ENCODE data around the gene U2AF2.

Gene U2AF2

DNA sequence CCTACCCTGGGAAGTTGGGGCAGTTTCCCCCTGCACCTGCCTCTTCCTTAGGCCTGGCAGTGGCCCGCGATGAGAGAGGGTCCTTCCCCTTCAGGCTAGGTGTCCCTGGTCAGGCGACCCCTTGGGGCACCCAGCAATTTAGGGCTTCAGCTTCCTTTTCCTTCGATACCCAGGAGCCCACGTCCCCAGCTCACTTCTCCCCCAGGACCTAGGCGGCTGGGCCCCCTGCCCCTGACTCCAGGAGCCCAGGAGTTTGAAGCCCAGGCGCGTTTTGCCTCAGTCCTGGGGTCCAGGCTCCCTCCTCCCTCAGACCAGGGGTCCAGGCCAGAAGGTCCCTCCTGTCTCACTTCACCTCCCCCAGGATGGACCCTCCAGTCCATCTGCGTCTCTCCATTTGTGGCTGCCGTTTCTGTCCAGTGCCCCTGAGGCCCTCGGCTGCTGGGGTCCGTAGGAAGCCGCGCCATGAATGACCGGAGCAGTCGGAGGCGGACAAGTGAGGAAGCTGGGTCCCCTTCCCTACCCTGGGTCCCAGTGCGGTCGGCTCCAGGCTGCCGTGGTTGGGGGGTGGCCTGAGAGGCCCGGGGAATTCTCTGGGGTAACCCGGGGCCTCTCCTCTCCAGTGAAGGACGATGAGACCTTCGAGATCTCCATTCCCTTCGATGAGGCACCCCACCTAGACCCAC is 6.1 kb upstream of the U2AF2 start:
- TF ChIP-seq, protein P1, sequence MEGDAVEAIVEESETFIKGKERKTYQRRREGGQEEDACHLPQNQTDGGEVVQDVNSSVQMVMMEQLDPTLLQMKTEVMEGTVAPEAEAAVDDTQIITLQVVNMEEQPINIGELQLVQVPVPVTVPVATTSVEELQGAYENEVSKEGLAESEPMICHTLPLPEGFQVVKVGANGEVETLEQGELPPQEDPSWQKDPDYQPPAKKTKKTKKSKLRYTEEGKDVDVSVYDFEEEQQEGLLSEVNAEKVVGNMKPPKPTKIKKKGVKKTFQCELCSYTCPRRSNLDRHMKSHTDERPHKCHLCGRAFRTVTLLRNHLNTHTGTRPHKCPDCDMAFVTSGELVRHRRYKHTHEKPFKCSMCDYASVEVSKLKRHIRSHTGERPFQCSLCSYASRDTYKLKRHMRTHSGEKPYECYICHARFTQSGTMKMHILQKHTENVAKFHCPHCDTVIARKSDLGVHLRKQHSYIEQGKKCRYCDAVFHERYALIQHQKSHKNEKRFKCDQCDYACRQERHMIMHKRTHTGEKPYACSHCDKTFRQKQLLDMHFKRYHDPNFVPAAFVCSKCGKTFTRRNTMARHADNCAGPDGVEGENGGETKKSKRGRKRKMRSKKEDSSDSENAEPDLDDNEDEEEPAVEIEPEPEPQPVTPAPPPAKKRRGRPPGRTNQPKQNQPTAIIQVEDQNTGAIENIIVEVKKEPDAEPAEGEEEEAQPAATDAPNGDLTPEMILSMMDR (IDR thresholded peaks at IDR 0.05; ENCODE audit: control extremely low read depth, extremely low read depth, low read depth, missing control alignments): no peak
- no peak for DNase-seq (ENCODE audit: extremely low spot score)
- CTCF ChIA-PET: interaction anchor here (7.2 kb wide), 1 partner anchor 14 kb away, joined by 84 read pairs; no protein-coding TSS in a partner anchor
- POLR2A ChIA-PET: interaction anchor here (0.7 to 1.7 kb wide), 3 partner anchors 13 to 242 kb away, joined by 3 to 8 read pairs (median 3); partner anchors contain the start of genes UBE2S and ZNF784

DNA sequence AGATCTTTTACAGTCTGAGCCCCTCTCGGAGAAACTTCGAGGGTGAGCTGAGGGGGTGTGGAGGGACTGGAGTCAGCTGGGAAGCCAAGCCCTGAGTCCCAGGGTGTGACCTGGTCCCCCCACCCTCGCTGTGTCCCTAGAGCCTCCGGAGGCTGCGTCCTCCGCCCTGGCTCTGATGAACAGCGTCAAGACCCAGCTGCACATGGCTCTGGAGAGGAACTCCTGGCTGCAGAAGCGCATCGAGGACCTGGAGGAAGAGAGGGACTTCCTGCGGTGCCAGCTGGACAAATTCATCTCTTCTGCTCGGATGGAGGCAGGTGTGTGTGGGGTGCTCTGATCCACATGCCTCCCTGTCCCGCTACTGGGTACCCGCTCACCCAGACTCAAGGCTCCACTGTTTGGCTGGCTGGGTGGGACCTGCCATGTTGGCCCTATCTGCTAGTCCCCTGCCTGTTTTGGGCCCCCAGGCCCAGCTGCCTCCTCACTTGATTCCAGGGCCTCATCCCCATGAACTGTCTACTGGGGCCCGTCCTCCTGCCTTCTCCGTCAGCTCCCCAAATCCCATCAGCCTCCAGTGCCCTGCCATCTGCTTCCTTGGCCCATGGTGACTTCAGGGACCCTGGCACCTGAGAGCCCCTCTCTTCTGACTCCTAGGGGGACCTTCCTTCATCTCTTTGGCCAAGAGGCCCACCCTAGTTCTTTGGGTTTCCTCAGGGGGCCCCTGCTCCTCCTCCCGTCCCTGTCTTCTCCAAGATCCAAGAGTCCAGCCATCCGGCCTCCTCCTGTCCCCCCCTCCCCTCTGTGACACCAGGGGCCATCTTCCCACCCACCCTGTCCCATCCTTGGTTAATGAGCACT is 5.3 kb upstream of the U2AF2 start:
- POLR2A ChIA-PET: interaction anchor here (0.7 to 1.6 kb wide), 3 partner anchors 12 to 242 kb away, joined by 3 to 4 read pairs (median 3); partner anchors contain the start of genes UBE2S and ZNF784
- CTCF ChIA-PET: interaction anchor here (7.2 kb wide), 1 partner anchor 15 kb away, joined by 84 read pairs; no protein-coding TSS in a partner anchor
- DNase-seq (ENCODE audit: extremely low spot score): no peak
- TF ChIP-seq, protein P1 (IDR thresholded peaks at IDR 0.05; ENCODE audit: control extremely low read depth, extremely low read depth, low read depth, missing control alignments): no peak

DNA sequence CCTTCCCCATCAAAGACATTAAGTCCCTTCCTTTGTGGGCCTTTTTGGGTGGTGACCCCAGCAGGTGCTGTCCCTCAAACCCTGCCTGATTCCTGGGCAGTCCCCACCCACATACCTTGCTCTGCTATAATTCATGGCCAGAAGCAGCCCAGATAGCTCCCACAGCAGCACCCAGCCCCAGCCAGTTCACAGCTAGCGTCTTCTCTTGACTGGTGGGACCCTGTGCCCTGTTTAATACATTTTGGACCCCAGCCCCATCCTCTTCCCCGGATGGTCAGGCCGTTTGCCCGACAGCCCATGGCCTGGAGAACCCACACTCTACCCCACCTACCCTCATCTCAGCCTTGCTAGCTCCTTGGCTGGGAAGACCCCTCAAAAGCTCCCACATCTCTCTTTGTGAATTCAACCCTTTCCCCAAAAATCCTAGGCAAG is 4.7 kb upstream of the U2AF2 start:
- TF ChIP-seq, protein P1 (IDR thresholded peaks at IDR 0.05; ENCODE audit: control extremely low read depth, extremely low read depth, low read depth, missing control alignments): no peak
- ChIA-PET CTCF (interaction anchor here (7.2 kb wide), 1 partner anchor 15 kb away, joined by 84 read pairs; no protein-coding TSS in a partner anchor), POLR2A (interaction anchor here (1.1 kb wide), 1 partner anchor 13 kb away, joined by 4 read pairs; no protein-coding TSS in a partner anchor)

DNA sequence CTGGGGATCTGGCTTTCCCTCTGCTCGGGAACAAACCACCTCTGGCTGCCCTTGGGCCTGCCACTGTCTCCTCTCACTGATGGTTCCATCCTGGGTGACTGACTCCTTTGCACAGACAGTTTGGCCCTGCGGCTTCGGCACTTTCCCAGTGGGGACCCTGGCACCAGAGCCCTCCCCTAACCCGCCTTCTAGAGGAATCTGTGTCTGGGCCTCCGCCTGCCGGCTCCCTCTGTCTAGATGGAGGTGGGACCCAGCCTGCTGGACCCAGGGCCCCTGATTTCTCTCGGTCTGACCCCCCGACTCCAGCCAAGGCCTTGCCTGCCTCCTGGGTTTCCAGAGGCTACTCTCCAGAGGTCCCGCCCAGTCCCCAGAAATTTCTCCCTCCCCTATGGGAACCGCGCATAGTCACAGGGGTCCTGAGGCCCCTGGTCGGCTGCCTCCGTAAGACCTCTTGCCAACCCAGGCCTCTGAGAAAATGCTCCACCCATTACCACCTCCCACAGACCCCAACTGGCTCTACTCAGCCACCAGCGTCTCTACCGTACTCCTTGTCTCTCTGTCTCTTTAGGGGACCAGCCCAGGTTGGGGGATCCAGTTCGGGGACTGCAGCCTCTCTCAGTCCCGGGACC is 4.1 kb upstream of the U2AF2 start:
- CTCF ChIA-PET: interaction anchor here (7.2 kb wide), 1 partner anchor 16 kb away, joined by 84 read pairs; no protein-coding TSS in a partner anchor
- DNase-seq (ENCODE audit: extremely low spot score): no peak
- TF ChIP-seq, protein P1 (IDR thresholded peaks at IDR 0.05; ENCODE audit: control extremely low read depth, extremely low read depth, low read depth, missing control alignments): no peak
- POLR2A ChIA-PET: interaction anchor here (1.1 kb wide), 1 partner anchor 14 kb away, joined by 4 read pairs; no protein-coding TSS in a partner anchor

More for the DNA sequence above, 4.7 kb upstream of the U2AF2 start:
- DNase-seq (ENCODE audit: extremely low spot score): peak; percentile 56

DNA sequence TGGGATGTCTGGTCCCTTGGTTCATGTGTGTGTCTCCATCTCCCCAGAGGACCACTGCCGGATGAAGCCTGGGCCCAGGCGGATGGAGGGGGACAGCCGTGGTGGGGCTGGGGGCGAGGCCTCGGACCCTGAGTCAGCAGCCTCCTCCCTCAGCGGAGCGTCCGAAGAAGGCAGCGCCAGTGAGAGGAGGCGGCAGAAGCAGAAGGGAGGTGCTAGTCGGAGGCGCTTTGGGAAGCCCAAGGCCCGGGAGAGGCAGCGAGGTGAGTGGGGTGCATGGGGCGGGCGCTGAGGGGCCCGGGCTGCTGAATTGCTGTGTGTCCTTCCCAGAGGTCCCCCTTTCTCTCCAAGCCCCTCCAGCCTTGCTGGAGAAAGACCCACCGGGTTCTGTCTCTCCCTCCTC is 3.6 kb upstream of the U2AF2 start:
- POLR2A ChIA-PET: no interaction called here
- TF ChIP-seq, protein P1 (IDR thresholded peaks at IDR 0.05; ENCODE audit: control extremely low read depth, extremely low read depth, low read depth, missing control alignments): no peak
- CTCF ChIA-PET: no interaction called here
- no peak for DNase-seq (ENCODE audit: extremely low spot score)

Measured in GM10248 (cell line).